Mucosa of stomach (tissue), 1 donor: ENCODE data around the gene MYO3B.

Experiments used
- H3K27me3 ChIP-seq: one replicate; pipeline ENCODE4 v1.7.0; 2013; ENCODE audit warnings: mild to moderate bottlenecking, low read length; ENCODE audit not compliant: control insufficient read depth, insufficient read depth
- H3K36me3 ChIP-seq: one replicate; pipeline ENCODE4 v1.7.0; 2013; ENCODE audit warnings: low read length; ENCODE audit not compliant: control insufficient read depth, insufficient read depth
- H3K4me1 ChIP-seq: one replicate; pipeline ENCODE4 v1.7.0; 2013; ENCODE audit warnings: mild to moderate bottlenecking, low read length; ENCODE audit not compliant: control insufficient read depth, insufficient read depth
- H3K4me3 ChIP-seq: one replicate; pipeline ENCODE4 v1.7.0; 2013; ENCODE audit warnings: low read length
- H3K9ac ChIP-seq: one replicate; pipeline ENCODE4 v1.7.0; 2013; ENCODE audit warnings: mild to moderate bottlenecking, low read length, moderate library complexity
- H3K9me3 ChIP-seq: one replicate; pipeline ENCODE4 v1.7.0; 2013; ENCODE audit warnings: mild to moderate bottlenecking, low read length, moderate library complexity; ENCODE audit not compliant: control insufficient read depth
- donor health status: Pancreatic carcinoma.

Gene MYO3B

DNA sequence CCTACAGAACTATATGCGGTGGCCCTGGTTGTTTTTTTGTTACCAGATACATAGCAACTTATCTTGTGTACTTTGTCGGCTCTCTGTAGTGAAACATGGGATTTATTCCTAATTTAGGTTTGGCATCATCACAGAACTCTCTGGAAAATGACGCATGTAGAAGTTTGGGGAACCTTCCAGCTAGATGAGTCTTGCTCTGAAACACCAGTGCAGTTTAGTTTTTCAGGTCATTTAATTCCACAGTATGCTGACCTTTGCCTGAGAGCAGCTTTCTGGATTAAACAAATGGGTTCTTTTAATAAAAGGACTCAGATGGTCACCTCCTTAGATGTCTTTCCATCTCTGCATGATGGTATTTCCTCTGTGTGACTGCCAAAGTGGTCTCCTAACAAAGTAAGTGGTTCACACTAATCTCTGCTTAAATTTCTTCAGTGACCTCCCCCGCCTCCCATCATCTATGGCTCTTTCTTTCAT lies 39.9 kb downstream of the MYO3B start:
- Histone ChIP-seq H3K9me3 (no peaks in the 10 kb centered on the region), H3K27me3 (no peaks in the 10 kb centered on the region), H3K4me3 (no peak overlapping the region), H3K9ac (no peak overlapping the region), H3K4me1 (no peaks in the 10 kb centered on the region), H3K36me3 (no peaks in the 10 kb centered on the region)

DNA sequence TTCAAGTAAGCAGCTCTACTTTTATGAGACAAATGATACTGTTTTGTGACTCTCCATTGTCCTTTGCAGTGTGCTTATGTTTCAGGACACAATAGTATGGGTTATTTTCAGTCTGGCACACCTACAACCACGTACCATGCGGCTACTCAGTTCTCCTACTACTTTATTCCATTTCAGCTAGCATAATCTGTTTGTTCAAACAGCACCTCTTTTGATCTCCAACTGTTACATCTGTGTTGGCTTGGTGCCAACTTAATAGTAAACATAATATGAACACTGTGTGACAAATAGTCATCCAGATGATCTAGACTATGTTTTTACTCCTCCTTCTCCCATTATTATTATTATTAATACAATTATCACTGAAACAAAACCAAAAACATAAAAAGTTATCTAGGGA lies 40.5 kb downstream of the MYO3B start:
- Histone ChIP-seq H3K27me3 (no peaks in the 10 kb centered on the region), H3K9me3 (no peaks in the 10 kb centered on the region), H3K36me3 (no peaks in the 10 kb centered on the region), H3K4me3 (no peak overlapping the region), H3K4me1 (no peaks in the 10 kb centered on the region), H3K9ac (no peak overlapping the region)

GRCh38 chr2:170218931-170219330 lies 41.0 kb downstream of the MYO3B start:
- H3K27me3 ChIP-seq = no peaks in the 10 kb centered on the region
- no peak overlapping the region for H3K4me3 ChIP-seq
- H3K4me1 ChIP-seq = no peaks in the 10 kb centered on the region
- no peaks in the 10 kb centered on the region for H3K36me3 ChIP-seq
- no peak overlapping the region for H3K9ac ChIP-seq
- H3K9me3 ChIP-seq = no peaks in the 10 kb centered on the region

DNA sequence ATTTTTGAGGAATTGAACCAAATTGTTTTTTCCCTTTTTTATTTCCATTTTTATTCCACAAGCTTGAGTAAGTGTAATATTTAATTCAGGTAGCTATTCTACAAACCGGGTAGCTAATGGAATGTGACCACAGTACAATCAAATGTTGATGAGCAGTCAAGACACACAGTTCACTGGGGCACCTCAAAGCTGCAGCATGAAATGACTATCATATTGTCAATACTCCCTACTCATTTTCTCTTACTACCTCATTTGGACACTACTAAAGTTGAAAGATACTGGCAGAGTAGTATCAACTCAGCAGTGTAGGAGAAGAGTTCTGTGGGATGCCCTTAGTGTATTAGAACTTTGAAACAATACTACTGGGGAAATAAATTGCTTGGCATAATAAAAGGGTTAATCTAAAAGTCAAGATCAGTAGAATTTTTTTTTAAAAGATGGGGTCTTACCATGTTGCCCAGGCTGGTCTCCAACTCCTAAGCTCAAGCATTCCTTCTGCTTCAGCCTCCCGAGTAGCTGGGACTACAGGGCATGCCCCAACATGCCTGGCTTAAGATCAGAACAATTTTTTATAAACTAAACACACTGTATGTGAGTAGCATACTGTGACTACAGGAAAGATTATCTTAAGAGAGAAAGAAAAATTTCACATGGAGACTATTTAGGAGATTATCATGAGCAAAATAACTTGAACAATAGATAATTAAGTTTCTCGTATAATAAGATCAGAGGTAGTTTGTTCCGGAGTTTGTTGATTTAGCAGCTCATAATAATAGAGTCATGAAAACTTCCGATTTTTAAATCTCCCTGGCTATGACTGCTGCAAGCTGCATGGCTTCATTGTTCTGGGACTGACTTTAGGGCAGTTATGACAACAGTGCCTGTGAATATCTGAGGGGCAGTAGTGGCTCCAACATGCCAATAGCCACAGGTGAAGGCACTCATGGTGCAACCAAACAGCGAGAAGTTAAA lies 43.7 kb downstream of the MYO3B start:
- H3K9me3 ChIP-seq = no peaks in the 10 kb centered on the region
- no peak overlapping the region for H3K9ac ChIP-seq
- no peaks in the 10 kb centered on the region for H3K4me1 ChIP-seq
- no peaks in the 10 kb centered on the region for H3K36me3 ChIP-seq
- H3K27me3 ChIP-seq = no peaks in the 10 kb centered on the region
- no peak overlapping the region for H3K4me3 ChIP-seq

DNA sequence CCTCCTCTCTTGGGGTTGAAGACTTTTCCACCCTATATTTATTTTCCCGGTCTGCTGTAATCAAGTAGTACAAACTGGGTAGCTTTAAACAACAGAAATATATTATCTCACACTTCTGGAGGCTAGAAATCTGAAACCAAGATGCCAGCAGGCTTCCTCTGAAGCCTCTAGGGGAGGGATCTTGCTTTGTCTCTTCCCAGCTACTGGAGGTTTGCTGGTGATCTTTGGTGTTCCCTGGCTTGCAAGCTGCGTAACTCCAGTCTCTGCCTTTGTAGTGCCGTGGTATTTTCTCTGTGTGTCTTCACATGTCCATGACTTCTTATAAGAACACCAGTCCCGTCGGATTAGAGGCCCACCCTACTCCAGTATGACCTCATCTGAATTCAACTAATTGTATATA lies 44.4 kb downstream of the MYO3B start:
- Histone ChIP-seq H3K4me1 (no peaks in the 10 kb centered on the region), H3K9me3 (no peaks in the 10 kb centered on the region), H3K9ac (no peak overlapping the region), H3K36me3 (no peaks in the 10 kb centered on the region), H3K4me3 (no peak overlapping the region), H3K27me3 (no peaks in the 10 kb centered on the region)

DNA sequence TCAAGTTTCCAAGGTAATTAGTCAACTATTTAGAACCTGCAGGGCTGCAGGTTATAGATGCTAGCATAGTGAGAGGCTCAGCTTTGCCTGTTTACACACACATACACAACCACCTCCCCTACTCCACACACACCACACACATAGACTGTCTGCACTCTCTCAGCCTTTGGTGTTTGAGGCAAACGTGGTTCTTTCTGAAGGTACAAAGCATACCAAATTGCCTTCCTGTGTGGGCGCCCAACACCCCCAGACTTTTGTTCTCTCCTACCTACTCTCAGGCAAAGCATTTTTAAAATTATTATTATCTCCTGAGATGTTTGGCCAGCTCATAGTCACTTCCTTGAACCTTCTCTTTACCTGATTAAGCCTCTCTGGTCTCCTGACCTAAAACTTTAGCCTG lies 44.9 kb downstream of the MYO3B start:
- no peaks in the 10 kb centered on the region for H3K36me3 ChIP-seq
- H3K9ac ChIP-seq = no peak overlapping the region
- no peaks in the 10 kb centered on the region for H3K27me3 ChIP-seq
- H3K4me1 ChIP-seq = no peaks in the 10 kb centered on the region
- no peaks in the 10 kb centered on the region for H3K9me3 ChIP-seq
- no peak overlapping the region for H3K4me3 ChIP-seq

- H3K9ac ChIP-seq = no peak overlapping the region
- no peaks in the 10 kb centered on the region for H3K4me1 ChIP-seq
- no peak overlapping the region for H3K4me3 ChIP-seq
- no peaks in the 10 kb centered on the region for H3K36me3 ChIP-seq
- H3K27me3 ChIP-seq = no peaks in the 10 kb centered on the region
- no peaks in the 10 kb centered on the region for H3K9me3 ChIP-seq
These were observed 46.8 kb downstream of the MYO3B start for GRCh38 chr2:170224692-170225294.

GRCh38 chr2:170226216-170226615 lies 48.3 kb downstream of the MYO3B start:
- H3K36me3 ChIP-seq = no peaks in the 10 kb centered on the region
- no peak overlapping the region for H3K9ac ChIP-seq
- H3K27me3 ChIP-seq = no peaks in the 10 kb centered on the region
- no peaks in the 10 kb centered on the region for H3K9me3 ChIP-seq
- no peaks in the 10 kb centered on the region for H3K4me1 ChIP-seq
- no peak overlapping the region for H3K4me3 ChIP-seq

- Histone ChIP-seq H3K36me3 (no peaks in the 10 kb centered on the region), H3K9ac (no peak overlapping the region), H3K4me3 (no peak overlapping the region), H3K4me1 (no peaks in the 10 kb centered on the region), H3K9me3 (no peaks in the 10 kb centered on the region), H3K27me3 (no peaks in the 10 kb centered on the region)
These were observed 49.6 kb downstream of the MYO3B start for GRCh38 chr2:170227507-170227947.

GRCh38 chr2:170227951-170228350 lies 50.0 kb downstream of the MYO3B start:
- Histone ChIP-seq H3K36me3 (no peaks in the 10 kb centered on the region), H3K9me3 (no peaks in the 10 kb centered on the region), H3K4me3 (no peak overlapping the region), H3K4me1 (no peaks in the 10 kb centered on the region), H3K9ac (no peak overlapping the region), H3K27me3 (no peaks in the 10 kb centered on the region)

GRCh38 chr2:170228429-170228828 lies 50.5 kb downstream of the MYO3B start:
- H3K36me3 ChIP-seq = no peaks in the 10 kb centered on the region
- no peak overlapping the region for H3K9ac ChIP-seq
- no peaks in the 10 kb centered on the region for H3K9me3 ChIP-seq
- no peaks in the 10 kb centered on the region for H3K27me3 ChIP-seq
- no peak overlapping the region for H3K4me3 ChIP-seq
- H3K4me1 ChIP-seq = no peaks in the 10 kb centered on the region

DNA sequence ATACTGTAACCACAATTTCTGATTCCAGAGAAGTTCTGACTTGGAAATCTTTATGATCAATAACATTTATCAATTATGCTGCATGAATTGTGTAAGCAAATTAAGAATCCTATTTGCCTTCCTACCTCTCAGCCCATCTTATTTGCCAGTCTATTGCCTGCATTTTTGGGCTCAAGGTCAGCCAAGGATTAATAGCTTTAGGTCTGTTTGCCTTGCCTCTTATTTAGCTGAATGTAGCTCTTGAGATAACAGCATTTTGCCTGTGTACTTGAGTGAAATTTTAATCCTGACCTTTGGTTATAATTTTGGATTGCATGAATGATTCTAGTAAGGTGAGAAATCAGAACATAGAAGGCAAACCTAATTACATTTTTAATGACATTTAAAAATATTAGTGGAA lies 51.2 kb downstream of the MYO3B start:
- Histone ChIP-seq H3K27me3 (no peaks in the 10 kb centered on the region), H3K4me1 (no peaks in the 10 kb centered on the region), H3K9ac (no peak overlapping the region), H3K9me3 (no peaks in the 10 kb centered on the region), H3K4me3 (no peak overlapping the region), H3K36me3 (no peaks in the 10 kb centered on the region)
